ENCODE measurements around the gene ATP5F1C. TPM values are rescaled to one million over a fixed set of nuclear protein-coding genes. Genes with fewer than 3 reads are reported as not detected.

Gene ATP5F1C
- total RNA-seq, 2 experiments from 2014 or later = 282 to 292 TPM

- intact Hi-C loops (cut with micrococcal nuclease) = no loop called here
- Mint-ChIP-seq H3K4me1 (ENCODE audit: low read depth) (peaks cover 34% of the 10 kb centered on the region), H3K27ac (no peak overlapping the region), H3K36me3 (ENCODE audit: low read depth) (peaks cover 27% of the 10 kb centered on the region), H3K27me3 (no peaks in the 10 kb centered on the region), H3K4me3 (no peak overlapping the region), H3K9me3 (no peaks in the 10 kb centered on the region)
- CTCF ChIA-PET = no interaction called here
- POLR2A ChIA-PET = no interaction called here
- no peak for TF ChIP-seq CTCF (IDR thresholded peaks at IDR 0.05)
- ATAC-seq (no peak), DNase-seq (no peak)
Measured at GRCh38 chr10:7833210-7833609, 45.2 kb downstream of the ATP5F1C start.

GRCh38 chr10:7834262-7834661 lies 46.3 kb downstream of the ATP5F1C start:
- no peak overlapping the region for H3K27ac Mint-ChIP-seq
- ChIA-PET CTCF (no interaction called here), POLR2A (no interaction called here)
- no peak for TF ChIP-seq CTCF (IDR thresholded peaks at IDR 0.05)
- H3K4me3 Mint-ChIP-seq = no peak overlapping the region
- intact Hi-C loops (cut with micrococcal nuclease) = no loop called here
- peaks cover 33% of the 10 kb centered on the region for H3K4me1 Mint-ChIP-seq (ENCODE audit: low read depth)
- no peak for ATAC-seq
- peaks cover 26% of the 10 kb centered on the region for H3K36me3 Mint-ChIP-seq (ENCODE audit: low read depth)
- no peaks in the 10 kb centered on the region for H3K9me3 Mint-ChIP-seq
- H3K27me3 Mint-ChIP-seq = no peaks in the 10 kb centered on the region
- no peak for DNase-seq

GRCh38 chr10:7836571-7836970 lies 48.6 kb downstream of the ATP5F1C start:
- DNase-seq = no peak
- no peak for TF ChIP-seq CTCF (IDR thresholded peaks at IDR 0.05)
- POLR2A ChIA-PET = interaction anchor here (0.6 kb wide), 1 partner anchor 190 kb away, joined by 3 read pairs; no protein-coding TSS in a partner anchor
- H3K4me3 Mint-ChIP-seq = no peak overlapping the region
- H3K27me3 Mint-ChIP-seq = no peaks in the 10 kb centered on the region
- H3K9me3 Mint-ChIP-seq = no peaks in the 10 kb centered on the region
- no peak overlapping the region for H3K27ac Mint-ChIP-seq
- ATAC-seq = no peak
- CTCF ChIA-PET = no interaction called here
- H3K36me3 Mint-ChIP-seq (ENCODE audit: low read depth) = peaks cover 26% of the 10 kb centered on the region
- peaks cover 22% of the 10 kb centered on the region for H3K4me1 Mint-ChIP-seq (ENCODE audit: low read depth)
- intact Hi-C loops (cut with micrococcal nuclease) = no loop called here

GRCh38 chr10:7846591-7846990 lies 58.6 kb downstream of the ATP5F1C start:
- intact Hi-C loops (cut with micrococcal nuclease) = no loop called here
- no peak overlapping the region for H3K27ac Mint-ChIP-seq
- DNase-seq (no peak), ATAC-seq (no peak)
- ChIA-PET POLR2A (no interaction called here), CTCF (no interaction called here)
- no peaks in the 10 kb centered on the region for H3K27me3 Mint-ChIP-seq
- no peaks in the 10 kb centered on the region for H3K9me3 Mint-ChIP-seq
- no peak overlapping the region for H3K4me3 Mint-ChIP-seq
- H3K36me3 Mint-ChIP-seq (ENCODE audit: low read depth) = peaks cover 2% of the 10 kb centered on the region
- H3K4me1 Mint-ChIP-seq (ENCODE audit: low read depth) = peaks cover 7% of the 10 kb centered on the region
- TF ChIP-seq CTCF (IDR thresholded peaks at IDR 0.05) = no peak

- Mint-ChIP-seq H3K36me3 (ENCODE audit: low read depth) (peaks cover 7% of the 10 kb centered on the region), H3K27me3 (no peaks in the 10 kb centered on the region), H3K27ac (no peak overlapping the region), H3K4me3 (no peak overlapping the region), H3K9me3 (no peaks in the 10 kb centered on the region), H3K4me1 (ENCODE audit: low read depth) (peaks cover 10% of the 10 kb centered on the region)
- ATAC-seq (no peak), DNase-seq (no peak)
- ChIA-PET CTCF (no interaction called here), POLR2A (no interaction called here)
- no peak for TF ChIP-seq CTCF (IDR thresholded peaks at IDR 0.05)
- intact Hi-C loops (cut with micrococcal nuclease) = no loop called here
Measured at GRCh38 chr10:7853226-7853842, 65.4 kb downstream of the ATP5F1C start.

Measured in activated CD8-positive, alpha-beta T cell treated with anti-CD3 and anti-CD28 coated beads for 36 hours (primary cell).